Skin epidermis (tissue), 12 donors: Measurements from ENCODE around the gene MPV17L.
"Not testable (repeated sequence)": the region's sequence is repeated elsewhere in the genome, so short reads cannot be mapped to it uniquely, and the experiment has no call there.

Source experiments
- H3K27ac ChIP-seq, 21 experiments: fragments of 200-600 bp; sonication (generic) in 11 of 21; one replicate each; pipeline ENCODE4 v1.5.0; 2020; ENCODE audit warnings: mild to moderate bottlenecking in 3 of 21, inconsistent platforms in 2 of 21, moderate library complexity in 2 of 21
- H3K4me3 ChIP-seq, 7 experiments: fragments of 200-600 bp; sonication (generic) in 2 of 7; one replicate each; pipeline ENCODE4 v1.5.0; 2020; ENCODE audit warnings: inconsistent platforms in 2 of 7, mild to moderate bottlenecking in 2 of 7, moderate library complexity in 1 of 7

MPV17L gene

GRCh38 chr16:15444264-15444663 lies 48.7 kb downstream of the MPV17L start:
- Histone ChIP-seq H3K27ac (no peak overlapping the region), H3K4me3 (no peak overlapping the region)

- no peak overlapping the region for H3K27ac ChIP-seq
Measured at GRCh38 chr16:15445450-15445849, 49.9 kb downstream of the MPV17L start.

GRCh38 chr16:15446901-15447300 lies 51.3 kb downstream of the MPV17L start:
- H3K4me3 ChIP-seq = no peak overlapping the region
- no peak overlapping the region for H3K27ac ChIP-seq

More at GRCh38 chr16:15445450-15445849, 49.9 kb downstream of the MPV17L start:
- no peak overlapping the region for H3K4me3 ChIP-seq

- Histone ChIP-seq H3K27ac (peak overlapping the region in 2 of 21 experiments; percentile 28 to 62), H3K4me3 (no peak overlapping the region)
Measured at GRCh38 chr16:15450624-15451023, 55.1 kb downstream of the MPV17L start.

GRCh38 chr16:15451098-15451731 lies 55.7 kb downstream of the MPV17L start:
- no peak overlapping the region for H3K27ac ChIP-seq
- H3K4me3 ChIP-seq = no peak overlapping the region

- no peak overlapping the region for H3K4me3 ChIP-seq
- peak overlapping the region in 1 of 21 experiments; percentile 35 for H3K27ac ChIP-seq
Measured at GRCh38 chr16:15452246-15452855, 56.8 kb downstream of the MPV17L start.

GRCh38 chr16:15453296-15453695 lies 57.7 kb downstream of the MPV17L start:
- not testable (repeated sequence) for H3K4me3 ChIP-seq, H3K27ac ChIP-seq

- not testable (repeated sequence) for H3K4me3 ChIP-seq, H3K27ac ChIP-seq
Measured at GRCh38 chr16:15454933-15455332, 59.4 kb downstream of the MPV17L start.

GRCh38 chr16:15457400-15457799 lies 61.8 kb downstream of the MPV17L start:
- no peak overlapping the region for H3K4me3 ChIP-seq
- H3K27ac ChIP-seq = no peak overlapping the region

GRCh38 chr16:15457958-15458357 lies 62.4 kb downstream of the MPV17L start:
- no peak overlapping the region for H3K27ac ChIP-seq
- H3K4me3 ChIP-seq = no peak overlapping the region

GRCh38 chr16:15459791-15460190 lies 64.2 kb downstream of the MPV17L start:
- H3K27ac ChIP-seq = no peak overlapping the region

GRCh38 chr16:15460601-15461000 lies 65.0 kb downstream of the MPV17L start:
- H3K27ac ChIP-seq = no peak overlapping the region
- H3K4me3 ChIP-seq = no peak overlapping the region

More at GRCh38 chr16:15459791-15460190, 64.2 kb downstream of the MPV17L start:
- no peak overlapping the region for H3K4me3 ChIP-seq

GRCh38 chr16:15461376-15461775 lies 65.8 kb downstream of the MPV17L start:
- H3K27ac ChIP-seq = no peak overlapping the region
- H3K4me3 ChIP-seq = no peak overlapping the region
